ENCODE data around the gene RAD21L1.

DNA sequence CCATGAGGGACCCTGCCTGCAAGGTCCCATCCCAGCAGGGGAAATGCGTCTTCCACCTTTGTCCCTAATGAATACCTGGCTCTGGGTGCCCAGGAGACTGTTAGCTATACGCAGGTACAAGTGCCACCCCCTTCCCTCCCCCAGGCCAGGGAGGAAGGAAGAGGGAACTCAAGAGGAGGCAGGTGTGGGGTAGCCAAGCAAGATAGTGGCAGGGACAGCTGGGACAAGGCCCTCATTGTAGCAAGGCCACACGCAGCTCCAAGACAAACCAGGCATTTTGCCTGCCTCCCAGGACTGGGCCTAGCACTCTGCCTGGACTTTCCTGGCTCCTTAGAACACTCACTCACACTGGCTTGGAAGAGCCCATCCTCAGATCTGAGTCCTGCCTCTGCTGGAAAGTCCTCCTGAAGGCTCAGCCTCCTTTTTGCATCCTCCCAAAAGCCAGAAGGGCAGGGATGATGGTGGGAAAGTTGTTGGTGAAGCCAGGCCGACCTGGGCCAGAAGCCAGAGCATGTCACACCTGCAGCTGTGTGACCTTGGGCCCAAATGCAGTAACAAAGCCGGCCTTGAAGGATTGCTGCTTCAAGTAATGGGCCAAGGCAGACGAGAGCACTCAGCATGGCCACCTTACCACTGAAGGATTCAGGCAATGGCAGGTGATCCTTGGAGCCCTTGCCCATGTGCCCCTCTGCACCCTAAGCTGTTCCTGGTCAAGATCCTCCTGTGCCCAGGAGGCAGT is 68.0 kb downstream of the RAD21L1 start:
- TF ChIP-seq, protein P1, sequence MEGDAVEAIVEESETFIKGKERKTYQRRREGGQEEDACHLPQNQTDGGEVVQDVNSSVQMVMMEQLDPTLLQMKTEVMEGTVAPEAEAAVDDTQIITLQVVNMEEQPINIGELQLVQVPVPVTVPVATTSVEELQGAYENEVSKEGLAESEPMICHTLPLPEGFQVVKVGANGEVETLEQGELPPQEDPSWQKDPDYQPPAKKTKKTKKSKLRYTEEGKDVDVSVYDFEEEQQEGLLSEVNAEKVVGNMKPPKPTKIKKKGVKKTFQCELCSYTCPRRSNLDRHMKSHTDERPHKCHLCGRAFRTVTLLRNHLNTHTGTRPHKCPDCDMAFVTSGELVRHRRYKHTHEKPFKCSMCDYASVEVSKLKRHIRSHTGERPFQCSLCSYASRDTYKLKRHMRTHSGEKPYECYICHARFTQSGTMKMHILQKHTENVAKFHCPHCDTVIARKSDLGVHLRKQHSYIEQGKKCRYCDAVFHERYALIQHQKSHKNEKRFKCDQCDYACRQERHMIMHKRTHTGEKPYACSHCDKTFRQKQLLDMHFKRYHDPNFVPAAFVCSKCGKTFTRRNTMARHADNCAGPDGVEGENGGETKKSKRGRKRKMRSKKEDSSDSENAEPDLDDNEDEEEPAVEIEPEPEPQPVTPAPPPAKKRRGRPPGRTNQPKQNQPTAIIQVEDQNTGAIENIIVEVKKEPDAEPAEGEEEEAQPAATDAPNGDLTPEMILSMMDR (IDR thresholded peaks at IDR 0.05), result no peak
- no peak for TF ChIP-seq POLR2A (IDR thresholded peaks at IDR 0.05)
